Mesodermal cell (in vitro differentiated cells): ENCODE data around the gene ZSWIM5.
"Not testable (repeated sequence)": the region's sequence is repeated elsewhere in the genome, so short reads cannot be mapped to it uniquely, and the experiment has no call there.

Experiments used
- H3K27ac ChIP-seq: 2 replicates; pipeline ENCODE4 v1.7.0; 2013; ENCODE audit warnings: mild to moderate bottlenecking, low read depth, low read length, moderate library complexity; ENCODE audit not compliant: severe bottlenecking
- H3K36me3 ChIP-seq: 2 replicates; pipeline ENCODE4 v1.7.1; 2013; ENCODE audit warnings: mild to moderate bottlenecking, low read length, moderate library complexity; ENCODE audit not compliant: control insufficient read depth, insufficient read depth
- H3K4me1 ChIP-seq: one replicate; pipeline ENCODE4 v1.7.1; 2013; ENCODE audit warnings: mild to moderate bottlenecking, low read length; ENCODE audit not compliant: insufficient read depth, control insufficient read depth, poor library complexity, severe bottlenecking
- H3K4me3 ChIP-seq: 2 replicates; pipeline ENCODE4 v1.7.0; 2013; ENCODE audit warnings: low read length, control low read depth, mild to moderate bottlenecking; ENCODE audit not compliant: insufficient read depth, poor library complexity, severe bottlenecking; ENCODE audit errors: extremely low read depth
- H3K9me3 ChIP-seq: 2 replicates; pipeline ENCODE4 v1.7.1; 2013; ENCODE audit warnings: mild to moderate bottlenecking, low read length, moderate library complexity; ENCODE audit not compliant: control insufficient read depth
- WGBS, 2 experiments: methylation state at CpG; one replicate each; pipeline ENCODE4 v1.1.5; 2013; ENCODE audit warnings: missing lambda C conversion rate in 2 of 2; ENCODE audit not compliant: insufficient coverage in 2 of 2; 5-methylcytosine and 5-hydroxymethylcytosine counted together

The ZSWIM5 gene

DNA sequence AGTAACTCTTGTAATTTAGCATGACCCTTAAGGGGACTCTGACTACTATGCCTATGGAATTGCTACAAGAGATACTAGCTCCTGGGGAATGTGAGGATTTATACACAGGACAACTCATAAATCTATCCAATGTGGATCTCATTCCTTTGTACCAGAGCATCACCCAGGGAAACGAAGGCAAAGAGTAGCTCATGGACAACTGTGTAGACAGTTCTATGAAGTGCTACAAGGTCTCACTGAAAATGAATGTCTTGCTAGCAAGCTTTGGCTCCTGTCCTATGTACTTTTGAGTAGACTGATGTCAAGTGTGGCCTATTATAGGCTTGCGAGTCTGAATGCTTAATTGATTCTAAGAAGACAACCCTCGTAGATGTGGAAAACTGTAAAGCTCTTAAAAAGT, 93.7 kb downstream of the ZSWIM5 start:
- H3K9me3 ChIP-seq: no peaks in the 10 kb centered on the region
- H3K4me3 ChIP-seq: no peak overlapping the region
- no peak overlapping the region for H3K27ac ChIP-seq
- 71 to 89% methylated on average over 2 to 3 of the region's 3 CpGs for WGBS, 2 experiments
- H3K4me1 ChIP-seq: no peaks in the 10 kb centered on the region
- H3K36me3 ChIP-seq: no peaks in the 10 kb centered on the region

DNA sequence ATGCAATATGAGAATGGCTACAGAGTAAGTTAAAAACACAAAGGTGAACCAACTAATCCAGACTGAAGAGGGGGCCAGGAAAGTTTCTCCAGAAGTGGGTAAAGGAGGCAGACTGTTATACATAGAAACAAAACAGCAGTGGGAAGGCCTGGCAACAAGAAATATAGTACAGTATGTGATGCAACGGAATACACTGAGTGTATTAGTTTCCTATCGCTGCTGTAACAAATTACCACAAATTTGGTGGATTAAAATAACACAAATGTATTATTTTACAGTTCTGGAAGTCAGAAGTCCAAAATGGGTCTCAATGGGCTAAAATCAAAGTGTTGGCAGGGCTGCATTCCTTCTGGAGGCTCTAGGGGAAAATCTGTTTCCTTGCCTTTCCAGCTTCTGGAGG, 95.2 kb downstream of the ZSWIM5 start:
- WGBS, 2 experiments: no CpG with 5 or more reads among the region's 2 CpGs
- no peaks in the 10 kb centered on the region for H3K9me3 ChIP-seq

DNA sequence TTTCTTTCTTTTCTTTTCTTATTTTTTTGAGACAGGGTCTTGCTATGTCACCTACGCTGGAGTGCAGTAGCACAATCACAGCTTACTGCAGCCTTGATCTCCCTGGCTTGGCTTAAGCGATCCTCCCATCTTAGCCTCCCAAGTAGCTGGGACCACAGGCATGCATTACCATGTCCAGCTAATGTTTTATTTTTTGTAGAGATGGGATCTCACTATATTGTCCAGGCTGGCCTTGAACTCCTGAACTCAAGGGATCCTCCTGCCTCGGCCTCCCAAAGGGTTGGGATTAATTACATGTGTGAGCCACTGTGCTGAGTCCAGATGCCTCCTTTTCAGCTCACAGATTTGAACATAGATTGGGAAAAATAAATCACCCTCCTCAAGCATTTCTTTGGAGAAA, 98.6 kb downstream of the ZSWIM5 start:
- Histone ChIP-seq H3K4me1 (no peaks in the 10 kb centered on the region), H3K9me3 (no peaks in the 10 kb centered on the region), H3K36me3 (no peaks in the 10 kb centered on the region), H3K27ac (no peak overlapping the region), H3K4me3 (no peak overlapping the region)
- WGBS, 2 experiments: 90 to 91% methylated on average over 3 of the region's 3 CpGs

More for the DNA sequence above, 95.2 kb downstream of the ZSWIM5 start:
- no peaks in the 10 kb centered on the region for H3K4me1 ChIP-seq
- no peak overlapping the region for H3K4me3 ChIP-seq
- H3K36me3 ChIP-seq: no peaks in the 10 kb centered on the region
- no peak overlapping the region for H3K27ac ChIP-seq

DNA sequence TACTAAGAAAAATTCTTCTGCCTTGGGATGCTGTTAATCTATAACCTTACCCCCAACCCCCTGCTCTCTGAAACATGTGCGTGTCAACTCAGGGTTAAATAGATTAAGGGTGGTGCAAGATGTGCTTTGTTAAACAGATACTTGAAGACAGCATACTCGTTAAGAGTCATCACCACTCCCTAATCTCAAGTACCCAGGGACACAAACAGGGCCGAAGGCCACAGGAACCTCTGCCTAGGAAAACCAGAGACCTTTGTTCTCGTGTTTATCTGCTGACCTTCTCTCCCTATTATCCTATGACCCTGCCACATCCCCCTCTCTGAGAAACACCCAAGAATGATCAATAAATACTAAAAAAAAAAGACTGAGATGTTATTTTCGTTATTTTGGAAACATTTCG, 99.5 kb downstream of the ZSWIM5 start:
- H3K9me3 ChIP-seq, H3K4me1 ChIP-seq, H3K4me3 ChIP-seq, H3K36me3 ChIP-seq, H3K27ac ChIP-seq: not testable (repeated sequence)
- WGBS, 2 experiments: 100% methylated on average over 1 of the region's 6 CpGs; no CpG with 5 or more reads in 1 of the 2 experiments

DNA sequence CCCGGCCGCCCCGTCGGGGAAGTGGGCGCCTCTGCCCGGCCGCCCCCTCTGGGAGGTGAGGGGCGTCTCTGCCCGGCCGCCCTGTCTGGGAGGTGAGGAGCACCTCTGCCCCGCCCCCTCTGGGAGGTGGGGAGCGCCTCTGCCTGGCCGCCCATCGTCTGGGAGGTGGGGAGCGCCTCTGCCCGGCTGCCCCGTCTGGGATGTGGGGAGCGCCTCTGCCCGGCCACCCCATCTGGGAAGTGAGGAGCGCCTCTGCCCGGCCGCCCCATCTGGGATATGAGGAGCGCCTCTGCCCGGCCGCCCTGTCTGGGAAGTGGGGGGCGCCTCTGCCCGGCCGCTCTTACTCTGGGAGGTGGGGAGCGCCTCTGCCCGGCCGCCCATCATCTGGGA, 100.3 kb downstream of the ZSWIM5 start:
- 93 to 98% methylated on average over 24 to 27 of the region's 31 CpGs for WGBS, 2 experiments
- H3K27ac ChIP-seq, H3K36me3 ChIP-seq, H3K4me1 ChIP-seq, H3K4me3 ChIP-seq, H3K9me3 ChIP-seq: not testable (repeated sequence)

DNA sequence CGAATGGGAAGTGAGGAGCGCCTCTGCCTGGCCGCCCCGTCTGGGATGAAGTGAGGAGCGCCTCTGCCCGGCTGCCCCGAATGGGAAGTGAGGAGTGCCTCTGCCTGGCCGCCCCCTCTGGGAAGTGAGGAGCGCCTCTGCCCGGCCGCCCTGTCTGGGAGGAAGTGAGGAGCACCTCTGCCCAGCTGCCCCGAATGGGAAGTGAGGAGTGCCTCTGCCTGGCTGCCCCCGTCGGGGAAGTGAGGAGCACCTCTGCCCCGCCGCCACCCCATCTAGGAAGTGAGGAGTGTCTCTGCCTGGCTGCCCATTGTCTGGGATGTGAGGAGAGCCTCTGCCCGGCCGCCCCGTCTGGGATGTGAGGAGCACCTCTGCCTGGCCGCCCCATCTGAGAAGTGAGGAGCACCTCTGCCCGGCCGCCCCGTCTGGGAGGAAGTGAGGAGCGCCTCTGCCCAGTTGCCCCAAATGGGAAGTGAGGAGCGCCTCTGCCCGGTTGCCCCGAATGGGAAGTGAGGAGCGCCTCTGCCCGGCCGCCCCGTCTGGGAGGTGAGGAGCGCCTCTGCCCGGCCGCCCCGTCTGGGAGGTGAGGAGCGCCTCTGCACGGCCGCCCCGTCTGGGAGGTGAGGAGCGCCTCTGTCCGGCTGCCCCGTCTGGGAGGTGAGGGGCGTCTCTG, 100.8 kb downstream of the ZSWIM5 start:
- H3K9me3 ChIP-seq, H3K4me3 ChIP-seq, H3K36me3 ChIP-seq, H3K4me1 ChIP-seq, H3K27ac ChIP-seq: not testable (repeated sequence)
- 92 to 97% methylated on average over 27 to 39 of the region's 43 CpGs for WGBS, 2 experiments

DNA sequence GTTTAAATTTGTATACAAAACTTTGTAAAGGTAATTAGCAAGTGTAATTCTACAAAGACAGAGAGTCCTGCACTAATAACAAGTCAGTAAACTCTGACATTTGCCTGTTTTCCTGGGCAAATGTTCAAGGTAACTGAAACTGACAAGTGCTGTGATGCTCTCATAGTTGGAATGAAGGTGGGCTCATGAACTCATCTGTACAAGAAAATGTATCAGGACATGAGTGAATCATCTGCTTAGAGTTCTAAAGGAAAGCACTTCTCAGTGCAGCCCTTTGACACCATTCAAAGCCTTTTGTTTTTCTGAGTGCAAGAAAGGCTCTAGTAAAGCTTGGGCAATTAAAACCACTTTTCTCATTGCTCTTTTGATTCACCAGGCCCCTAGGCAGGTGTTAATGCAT, 102.9 kb downstream of the ZSWIM5 start:
- Histone ChIP-seq H3K9me3 (no peaks in the 10 kb centered on the region), H3K27ac (no peak overlapping the region), H3K36me3 (no peaks in the 10 kb centered on the region), H3K4me3 (no peak overlapping the region), H3K4me1 (no peaks in the 10 kb centered on the region)

DNA sequence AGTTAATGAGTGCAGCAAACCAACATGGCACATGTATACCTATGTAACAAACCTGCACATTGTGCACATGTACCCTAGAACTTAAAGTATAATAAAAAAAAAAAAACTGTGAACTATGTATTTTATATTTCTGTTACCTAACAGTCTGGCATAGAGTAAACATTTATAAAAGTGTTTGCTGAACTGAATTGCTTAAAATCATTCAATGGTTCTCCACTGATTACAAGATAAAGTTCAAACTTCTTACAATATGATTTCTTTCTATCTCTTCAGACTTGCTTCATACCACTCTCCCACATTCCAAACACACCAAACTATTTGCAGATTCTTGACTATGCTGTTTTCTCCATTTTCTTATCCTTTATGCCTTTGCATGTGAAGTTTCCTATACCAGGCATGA, 104.5 kb downstream of the ZSWIM5 start:
- Histone ChIP-seq H3K4me3 (no peak overlapping the region), H3K36me3 (no peaks in the 10 kb centered on the region), H3K4me1 (no peaks in the 10 kb centered on the region), H3K27ac (no peak overlapping the region), H3K9me3 (no peaks in the 10 kb centered on the region)

DNA sequence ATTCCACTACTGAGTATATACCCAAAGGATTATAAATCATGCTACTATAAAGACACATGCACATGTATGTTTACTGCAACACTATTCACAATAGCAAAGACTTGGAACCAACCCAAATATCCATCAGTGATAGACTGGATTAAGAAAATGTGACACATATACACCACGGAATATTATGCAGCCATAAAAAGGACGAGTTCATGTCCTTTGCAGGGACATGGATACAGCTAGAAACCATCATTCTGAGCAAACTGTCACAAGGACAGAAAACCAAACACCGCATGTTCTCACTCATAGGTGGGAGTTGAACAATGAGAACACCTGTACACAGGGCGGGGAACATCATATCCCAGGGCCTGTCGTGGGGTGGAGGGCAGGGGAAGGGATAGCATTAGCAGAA, 104.9 kb downstream of the ZSWIM5 start:
- not testable (repeated sequence) for H3K27ac ChIP-seq, H3K4me1 ChIP-seq, H3K9me3 ChIP-seq, H3K36me3 ChIP-seq, H3K4me3 ChIP-seq
- 92 to 93% methylated on average over 3 to 4 of the region's 5 CpGs for WGBS, 2 experiments

DNA sequence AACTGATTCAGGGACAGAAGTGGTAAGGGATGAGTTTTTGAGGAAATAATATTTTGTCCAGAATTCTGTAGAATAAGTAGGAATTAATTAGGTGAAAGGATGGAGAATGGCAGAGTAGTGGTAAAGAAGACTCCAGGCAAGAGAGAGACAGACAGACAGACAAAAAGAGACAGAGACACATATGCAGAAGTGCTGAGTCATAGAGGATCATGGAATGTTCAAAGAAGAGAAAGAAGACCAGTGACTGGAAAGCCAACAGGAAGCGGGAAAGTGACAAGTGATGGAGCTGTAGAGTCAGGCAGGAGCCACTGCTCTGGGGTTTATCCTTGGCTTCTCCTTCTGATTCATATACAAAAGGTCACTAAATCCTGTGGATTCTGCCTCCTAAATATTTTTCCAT, 108.5 kb downstream of the ZSWIM5 start:
- Histone ChIP-seq H3K9me3 (no peaks in the 10 kb centered on the region), H3K4me1 (no peaks in the 10 kb centered on the region), H3K4me3 (no peak overlapping the region), H3K36me3 (no peaks in the 10 kb centered on the region), H3K27ac (no peak overlapping the region)
- 100% methylated on average over 1 of the region's 1 CpG for WGBS, 2 experiments

DNA sequence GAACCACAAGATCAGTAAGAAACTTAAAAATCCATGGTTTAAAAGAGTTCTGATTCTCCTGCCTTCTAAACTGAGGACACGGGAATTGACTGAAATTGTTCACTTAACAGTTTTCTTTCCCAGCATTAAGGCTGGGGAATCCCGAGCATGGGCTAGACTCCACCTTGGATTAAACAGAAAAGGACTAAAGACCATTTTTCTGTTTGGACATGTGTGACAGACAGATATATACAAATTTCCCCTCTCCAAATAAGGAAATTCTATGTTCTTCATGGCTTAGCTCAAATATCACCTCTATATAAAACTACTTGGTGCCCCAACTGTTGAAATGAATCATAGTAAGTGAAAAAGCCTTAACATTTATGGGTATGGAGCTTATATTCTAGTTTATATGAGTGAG, 109.3 kb downstream of the ZSWIM5 start:
- 88 to 100% methylated on average over 1 of the region's 2 CpGs for WGBS, 2 experiments
- no peaks in the 10 kb centered on the region for H3K36me3 ChIP-seq
- H3K4me3 ChIP-seq: no peak overlapping the region
- H3K4me1 ChIP-seq: no peaks in the 10 kb centered on the region
- H3K27ac ChIP-seq: no peak overlapping the region
- H3K9me3 ChIP-seq: no peaks in the 10 kb centered on the region
